AG04449 (cell line): Measurements from ENCODE around the gene GDF15.

Source experiments
- CTCF ChIA-PET: fragments of 350-600 bp; formaldehyde crosslinking; extraction: SDS; loops from one replicate; lab custom pipeline; 2021; ENCODE audit warnings: antibody characterized with exemption; lab: Yijun Ruan, JAX
- POLR2A ChIA-PET: fragments of 400-600, 350-600 bp; formaldehyde crosslinking; extraction: SDS; loops from one replicate; lab custom pipeline; 2020; ENCODE audit warnings: antibody characterized with exemption, inconsistent platforms; lab: Yijun Ruan, JAX
- DNase-seq: peaks from one replicate; pipeline ENCODE4 v3.0.0-alpha.2; 2010; ENCODE audit warnings: low read depth, low spot score
- H3K4me3 ChIP-seq: 2 replicates; pipeline ENCODE4 v1.5.1; 2011; ENCODE audit warnings: low read depth, mild to moderate bottlenecking, control low read depth, low read length
- CTCF ChIP-seq: IDR thresholded peaks from one replicate; pipeline ENCODE4 v1.5.1; 2011; ENCODE audit warnings: mild to moderate bottlenecking, moderate library complexity, low read length, control low read depth, inconsistent platforms; ENCODE audit not compliant: insufficient read depth; ENCODE audit errors: missing control alignments

GDF15 gene

GRCh38 chr19:18340990-18341868 lies 44.7 kb upstream of the GDF15 start:
- ChIA-PET CTCF (interaction anchor here (1.7 to 11.1 kb wide), 5 partner anchors 9 to 73 kb away, joined by 6 to 298 read pairs (median 19); partner anchors contain the start of genes GDF15 and SSBP4), POLR2A (interaction anchor here (1.0 to 1.3 kb wide), 2 partner anchors 59 to 61 kb away, joined by 4 to 6 read pairs; partner anchors contain the start of gene JUND)
- DNase-seq = no peak
- no peak for TF ChIP-seq CTCF
- H3K4me3 ChIP-seq = peak overlapping the region; percentile 80

- H3K4me3 ChIP-seq = no peak overlapping the region
- TF ChIP-seq CTCF = no peak
- DNase-seq = no peak
- CTCF ChIA-PET = interaction anchor here (0.6 to 11.1 kb wide), 9 partner anchors 8 to 72 kb away, joined by 3 to 298 read pairs (median 6); partner anchors contain the start of genes GDF15 and SSBP4
- POLR2A ChIA-PET = interaction anchor here (1.0 kb wide), 1 partner anchor 60 kb away, joined by 6 read pairs; the partner anchor contains the start of gene JUND
Observed at GRCh38 chr19:18342090-18342632, 43.8 kb upstream of the GDF15 start.

GRCh38 chr19:18344582-18344950 lies 41.4 kb upstream of the GDF15 start:
- no peak for DNase-seq
- ChIA-PET CTCF (interaction anchor here (1.1 to 11.1 kb wide), 6 partner anchors 13 to 70 kb away, joined by 3 to 298 read pairs (median 13); partner anchors contain the start of gene SSBP4), POLR2A (no interaction called here)
- H3K4me3 ChIP-seq = no peak overlapping the region
- TF ChIP-seq CTCF = no peak

GRCh38 chr19:18345296-18345695 lies 40.7 kb upstream of the GDF15 start:
- no peak for DNase-seq
- no peak for TF ChIP-seq CTCF
- ChIA-PET POLR2A (interaction anchor here (0.5 kb wide), 1 partner anchor 22 kb away, joined by 4 read pairs; no protein-coding TSS in a partner anchor), CTCF (interaction anchor here (1.0 to 11.1 kb wide), 7 partner anchors 12 to 69 kb away, joined by 3 to 298 read pairs (median 8); partner anchors contain the start of genes LSM4 and SSBP4)
- no peak overlapping the region for H3K4me3 ChIP-seq

GRCh38 chr19:18346091-18346490 lies 39.9 kb upstream of the GDF15 start:
- no peak for DNase-seq
- POLR2A ChIA-PET = no interaction called here
- CTCF ChIA-PET = interaction anchor here (0.8 to 11.1 kb wide), 4 partner anchors 17 to 68 kb away, joined by 3 to 298 read pairs (median 6); partner anchors contain the start of genes LSM4 and SSBP4
- TF ChIP-seq CTCF = no peak
- no peak overlapping the region for H3K4me3 ChIP-seq
